IPS-18c (cell line): ENCODE results near the gene GLIS2.

Source experiments
- H3K4me3 ChIP-seq: 2 replicates; pipeline ENCODE4 v1.7.0; 2013; ENCODE audit warnings: low read depth, mild to moderate bottlenecking, low read length, moderate library complexity; ENCODE audit not compliant: insufficient read depth
- H3K9me3 ChIP-seq: one replicate; pipeline ENCODE4 v1.6.1; 2013; ENCODE audit warnings: mild to moderate bottlenecking, low read length, moderate library complexity; ENCODE audit not compliant: control insufficient read depth, insufficient read depth

GLIS2 gene

GRCh38 chr16:4293181-4293716 lies 22.6 kb upstream of the GLIS2 start:
- Histone ChIP-seq H3K4me3 (no peak overlapping the region; the same call in 1 of the 2 replicates), H3K9me3 (no peaks in the 10 kb centered on the region)

- Histone ChIP-seq H3K9me3 (no peaks in the 10 kb centered on the region), H3K4me3 (peak overlapping the region; percentile 28)
Observed at GRCh38 chr16:4293822-4294457, 21.9 kb upstream of the GLIS2 start.

GRCh38 chr16:4295581-4295980 lies 20.3 kb upstream of the GLIS2 start:
- H3K9me3 ChIP-seq: no peaks in the 10 kb centered on the region
- no peak overlapping the region for H3K4me3 ChIP-seq

GRCh38 chr16:4297480-4297879 lies 18.4 kb upstream of the GLIS2 start:
- H3K4me3 ChIP-seq: no peak overlapping the region
- H3K9me3 ChIP-seq: no peaks in the 10 kb centered on the region

GRCh38 chr16:4298761-4299522 lies 16.9 kb upstream of the GLIS2 start:
- H3K4me3 ChIP-seq: no peak overlapping the region
- no peaks in the 10 kb centered on the region for H3K9me3 ChIP-seq

- Histone ChIP-seq H3K4me3 (no peak overlapping the region), H3K9me3 (no peaks in the 10 kb centered on the region)
Observed at GRCh38 chr16:4301177-4301576, 14.7 kb upstream of the GLIS2 start.

GRCh38 chr16:4301968-4302367 lies 13.9 kb upstream of the GLIS2 start:
- Histone ChIP-seq H3K9me3 (no peaks in the 10 kb centered on the region), H3K4me3 (no peak overlapping the region)

GRCh38 chr16:4303973-4304372 lies 11.9 kb upstream of the GLIS2 start:
- Histone ChIP-seq H3K4me3 (no peak overlapping the region), H3K9me3 (no peaks in the 10 kb centered on the region)

- Histone ChIP-seq H3K9me3 (no peaks in the 10 kb centered on the region), H3K4me3 (peak overlapping the region; percentile 78)
Observed at GRCh38 chr16:4306470-4307214, 9.2 kb upstream of the GLIS2 start.

- no peaks in the 10 kb centered on the region for H3K9me3 ChIP-seq
Observed at GRCh38 chr16:4307215-4308037, 8.4 kb upstream of the GLIS2 start.

GRCh38 chr16:4309102-4309832 lies 6.6 kb upstream of the GLIS2 start:
- no peak overlapping the region for H3K4me3 ChIP-seq
- no peaks in the 10 kb centered on the region for H3K9me3 ChIP-seq

More at GRCh38 chr16:4307215-4308037, 8.4 kb upstream of the GLIS2 start:
- H3K4me3 ChIP-seq: peak overlapping the region; percentile 78

GRCh38 chr16:4309833-4310266 lies 6.0 kb upstream of the GLIS2 start:
- Histone ChIP-seq H3K9me3 (no peaks in the 10 kb centered on the region), H3K4me3 (no peak overlapping the region)

GRCh38 chr16:4313563-4314531 lies 2.0 kb upstream of the GLIS2 start:
- H3K4me3 ChIP-seq: no peak overlapping the region; the same call in 1 of the 2 replicates

GRCh38 chr16:4314532-4315185 lies 1.2 kb upstream of the GLIS2 start:
- H3K9me3 ChIP-seq: no peaks in the 10 kb centered on the region
- peak overlapping the region; percentile 71 for H3K4me3 ChIP-seq

More at GRCh38 chr16:4313563-4314531, 2.0 kb upstream of the GLIS2 start:
- H3K9me3 ChIP-seq: no peaks in the 10 kb centered on the region
